ENCODE measurements around the gene C1orf105.
"Not testable (repeated sequence)": the region's sequence is repeated elsewhere in the genome, so short reads cannot be mapped to it uniquely, and the experiment has no call there.

Gene C1orf105

GRCh38 chr1:172420385-172420784 lies at the start of gene C1orf105:
Gene C1orf105 (plus strand): TSS chr1:172420685. CDS start chr1:172420886, 201 bp downstream.
- DNase-seq: no peak

- not testable (repeated sequence) for DNase-seq
Observed at GRCh38 chr1:172371646-172372045, 48.8 kb upstream of the C1orf105 start.

GRCh38 chr1:172373864-172374263 lies 46.6 kb upstream of the C1orf105 start:
- DNase-seq: no peak

- no peak for DNase-seq
Observed at GRCh38 chr1:172375211-172375631, 45.3 kb upstream of the C1orf105 start.

GRCh38 chr1:172376431-172376830 lies 44.1 kb upstream of the C1orf105 start:
- no peak for DNase-seq

GRCh38 chr1:172377565-172377964 lies 42.9 kb upstream of the C1orf105 start:
- DNase-seq: no peak

- no peak for DNase-seq
Observed at GRCh38 chr1:172378109-172378760, 42.2 kb upstream of the C1orf105 start.

GRCh38 chr1:172380441-172381244 lies 39.8 kb upstream of the C1orf105 start:
- DNase-seq: no peak

GRCh38 chr1:172381946-172382345 lies 38.5 kb upstream of the C1orf105 start:
- no peak for DNase-seq

GRCh38 chr1:172382406-172382805 lies 38.1 kb upstream of the C1orf105 start:
- DNase-seq: no peak

GRCh38 chr1:172382990-172383389 lies 37.5 kb upstream of the C1orf105 start:
- no peak for DNase-seq

- no peak for DNase-seq
Observed at GRCh38 chr1:172383536-172383935, 36.9 kb upstream of the C1orf105 start.

- DNase-seq: no peak
Observed at GRCh38 chr1:172384656-172385055, 35.8 kb upstream of the C1orf105 start.

GRCh38 chr1:172386046-172386445 lies 34.4 kb upstream of the C1orf105 start:
- DNase-seq: no peak

- DNase-seq: no peak
Observed at GRCh38 chr1:172388490-172388889, 32.0 kb upstream of the C1orf105 start.

GRCh38 chr1:172390301-172390682 lies 30.2 kb upstream of the C1orf105 start:
- DNase-seq: no peak

GRCh38 chr1:172390683-172391551 lies 29.6 kb upstream of the C1orf105 start:
- no peak for DNase-seq

GRCh38 chr1:172391976-172392375 lies 28.5 kb upstream of the C1orf105 start:
- no peak for DNase-seq

- DNase-seq: no peak
Observed at GRCh38 chr1:172393354-172393753, 27.1 kb upstream of the C1orf105 start.

GRCh38 chr1:172394141-172394751 lies 26.2 kb upstream of the C1orf105 start:
- DNase-seq: peak; percentile 50 to 51

- no peak for DNase-seq
Observed at GRCh38 chr1:172394811-172395210, 25.7 kb upstream of the C1orf105 start.

- DNase-seq: no peak
Observed at GRCh38 chr1:172395576-172395975, 24.9 kb upstream of the C1orf105 start.

- no peak for DNase-seq
Observed at GRCh38 chr1:172397221-172397620, 23.3 kb upstream of the C1orf105 start.
